ENCODE data around the gene ZMYM3. TPM values are rescaled to one million over a fixed set of nuclear protein-coding genes. Genes with fewer than 3 reads are reported as not detected.

ZMYM3 gene
- total and polyA plus RNA-seq, 9 of the 15 experiments (the other 6 are each of a cell fraction or from before 2014, with no cell fraction given) = 4.3 to 36.3 (median 16.8) TPM

- no peak for TF ChIP-seq ZNF551 (CRISPR knock-in tag; IDR thresholded peaks at IDR 0.05)
- TF ChIP-seq AFF1 (IDR thresholded peaks at IDR 0.05; ENCODE audit: low read depth in 1 of 2, partially characterized antibody in 2 of 2) = peak in 1 of 2 experiments; percentile 21
- peak in 1 of 2 experiments; percentile 27; a peak in 1 of 4 replicates for TF ChIP-seq SRF (CRISPR knock-in tag; IDR thresholded peaks at IDR 0.05)
- 0 out of 2 replicates have a peak, but pooled peaks have one; percentile 42 for TF ChIP-seq ZNF12 (CRISPR knock-in tag; IDR thresholded peaks at IDR 0.05)
- no peak for TF ChIP-seq MYC (IDR thresholded peaks at IDR 0.05; ENCODE audit: low read depth, low read length)
- no peak for TF ChIP-seq MYC (CRISPR knock-in tag; IDR thresholded peaks at IDR 0.05; ENCODE audit: borderline replicate concordance, low read depth)
- TF ChIP-seq ARID4B (CRISPR knock-in tag; IDR thresholded peaks at IDR 0.05) = no peak
- 0 out of 2 replicates have a peak, but pooled peaks have one; percentile 20 for TF ChIP-seq RNF2 (IDR thresholded peaks at IDR 0.05)
- no peak for TF ChIP-seq SMAD3 (CRISPR knock-in tag; conservative IDR thresholded peaks at IDR 0.05)
- TF ChIP-seq GABPA (tag; conservative IDR thresholded peaks at IDR 0.05; ENCODE audit: low read depth) = no peak
- TF ChIP-seq MAFF (IDR thresholded peaks at IDR 0.05; ENCODE audit: low read length) = peak; percentile 30; the same call in 1 of the 2 replicates
- TF ChIP-seq ZNF239 (CRISPR knock-in tag; IDR thresholded peaks at IDR 0.05) = no peak
- TF ChIP-seq ZNF764 (CRISPR knock-in tag; IDR thresholded peaks at IDR 0.05; ENCODE audit: low read depth) = no peak
- TF ChIP-seq ZBTB7A (IDR thresholded peaks at IDR 0.05; ENCODE audit: borderline replicate concordance, control insufficient read depth, low read depth, low read length) = peak; percentile 69; the same call in 1 of the 2 replicates
- no peak for TF ChIP-seq CEBPG (CRISPR knock-in tag; IDR thresholded peaks at IDR 0.05)
- TF ChIP-seq CEBPG (tag; conservative IDR thresholded peaks at IDR 0.05 in 1 of 2, IDR thresholded peaks at IDR 0.05 in 1 of 2) = no peak
- no peak for TF ChIP-seq RBM14 (IDR thresholded peaks at IDR 0.05; ENCODE audit: borderline replicate concordance, insufficient read depth, low read depth, low read length)
- TF ChIP-seq ASH1L (IDR thresholded peaks at IDR 0.05; ENCODE audit: borderline replicate concordance, low read depth, partially characterized antibody) = no peak
Measured at GRCh38 chrX:71254092-71254963, at the start of gene ZMYM3 (continued).

Data from K562 (cell line).